ENCODE results near the gene CISH.
A peak's percentile ranks its signal among the peaks of the same experiment; 100 is the strongest.

The CISH gene

GRCh38 chr3:50635066-50635465 lies 23.5 kb upstream of the CISH start:
- DNase-seq: no peak

- DNase-seq: no peak
Measured at GRCh38 chr3:50633230-50633790, 21.7 kb upstream of the CISH start.

GRCh38 chr3:50632450-50632849 lies 20.9 kb upstream of the CISH start:
- DNase-seq: peak; percentile 20

GRCh38 chr3:50630877-50631276 lies 19.3 kb upstream of the CISH start:
- DNase-seq: no peak

- no peak for DNase-seq
Measured at GRCh38 chr3:50630394-50630793, 18.8 kb upstream of the CISH start.

GRCh38 chr3:50628601-50629000 lies 17.0 kb upstream of the CISH start:
- no peak for DNase-seq

GRCh38 chr3:50627407-50628051 lies 16.0 kb upstream of the CISH start:
- DNase-seq: no peak

- DNase-seq: no peak
Measured at GRCh38 chr3:50626401-50626800, 14.8 kb upstream of the CISH start.

GRCh38 chr3:50625231-50626182 lies 13.9 kb upstream of the CISH start:
- DNase-seq: no peak

GRCh38 chr3:50624634-50625033 lies 13.1 kb upstream of the CISH start:
- no peak for DNase-seq

GRCh38 chr3:50623840-50624474 lies 12.4 kb upstream of the CISH start:
- peak; percentile 74 for DNase-seq

GRCh38 chr3:50622881-50623280 lies 11.3 kb upstream of the CISH start:
- DNase-seq: no peak

GRCh38 chr3:50620820-50621219 lies 9.2 kb upstream of the CISH start:
- DNase-seq: no peak

GRCh38 chr3:50620420-50620819 lies 8.8 kb upstream of the CISH start:
- DNase-seq: peak; percentile 71

- no peak for DNase-seq
Measured at GRCh38 chr3:50617911-50618481, 6.4 kb upstream of the CISH start.

GRCh38 chr3:50617096-50617791 lies 5.7 kb upstream of the CISH start, which contains the start of gene MAPKAPK3:
Gene MAPKAPK3 (plus strand): TSS chr3:50617151. CDS start chr3:50617566, 415 bp downstream.
- DNase-seq: no peak

GRCh38 chr3:50616770-50617095 lies 5.2 kb upstream of the CISH start:
- DNase-seq: peak; percentile 88

- DNase-seq: peak; percentile 71
Measured at GRCh38 chr3:50616003-50616769, 4.6 kb upstream of the CISH start.

GRCh38 chr3:50615190-50615589 lies 3.6 kb upstream of the CISH start:
- DNase-seq: no peak

- no peak for DNase-seq
Measured at GRCh38 chr3:50612970-50613846, 1.6 kb upstream of the CISH start.
